NCI-H2081 treated with DMSO at 0.1 percent for 48 hours (cell line): ENCODE results near the gene HBG2.
"Not testable (repeated sequence)": the region's sequence is repeated elsewhere in the genome, so short reads cannot be mapped to it uniquely, and the experiment has no call there.

Experiments
- DNase-seq: peaks from one replicate; lab custom pipeline; 2025; lab: John Stamatoyannopoulos, UW

Gene HBG2

DNA sequence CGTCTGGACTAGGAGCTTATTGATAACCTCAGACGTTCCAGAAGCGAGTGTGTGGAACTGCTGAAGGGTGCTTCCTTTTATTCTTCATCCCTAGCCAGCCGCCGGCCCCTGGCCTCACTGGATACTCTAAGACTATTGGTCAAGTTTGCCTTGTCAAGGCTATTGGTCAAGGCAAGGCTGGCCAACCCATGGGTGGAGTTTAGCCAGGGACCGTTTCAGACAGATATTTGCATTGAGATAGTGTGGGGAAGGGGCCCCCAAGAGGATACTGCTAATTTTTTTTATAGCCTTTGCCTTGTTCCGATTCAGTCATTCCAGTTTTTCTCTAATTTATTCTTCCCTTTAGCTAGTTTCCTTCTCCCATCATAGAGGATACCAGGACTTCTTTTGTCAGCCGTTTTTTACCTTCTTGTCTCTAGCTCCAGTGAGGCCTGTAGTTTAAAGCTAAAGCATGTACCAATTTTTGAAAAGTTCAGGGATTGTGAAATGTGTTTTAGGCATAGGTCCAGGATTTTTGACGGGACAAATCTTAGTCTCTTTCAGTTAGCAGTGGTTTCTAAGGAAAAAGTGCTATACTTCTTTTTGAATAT lies 4.7 kb downstream of the HBG2 start, which contains the start of gene HBG1:
Gene HBG1 (minus strand): TSS at position 51 of the 590 bp plus-strand sequence. CDS start 53 bp downstream, outside the sequence.
- DNase-seq = not testable (repeated sequence)

DNA sequence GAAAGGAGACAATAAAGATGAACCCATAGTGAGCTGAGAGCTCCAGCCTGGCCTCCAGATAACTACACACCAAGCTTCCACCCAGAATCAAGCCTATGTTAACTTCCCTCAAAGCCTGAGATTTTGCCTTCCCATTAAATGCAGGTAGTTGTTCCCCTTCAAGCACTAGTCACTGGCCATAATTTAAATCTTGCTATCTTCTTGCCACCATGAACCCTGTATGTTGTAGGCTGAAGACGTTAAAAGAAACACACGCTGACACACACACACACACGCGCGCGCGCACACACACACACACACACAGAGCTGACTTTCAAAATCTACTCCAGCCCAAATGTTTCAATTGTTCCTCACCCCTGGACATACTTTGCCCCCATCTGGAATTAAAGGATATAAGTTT lies 6.1 kb downstream of the HBG2 start:
- DNase-seq = not testable (repeated sequence)

DNA sequence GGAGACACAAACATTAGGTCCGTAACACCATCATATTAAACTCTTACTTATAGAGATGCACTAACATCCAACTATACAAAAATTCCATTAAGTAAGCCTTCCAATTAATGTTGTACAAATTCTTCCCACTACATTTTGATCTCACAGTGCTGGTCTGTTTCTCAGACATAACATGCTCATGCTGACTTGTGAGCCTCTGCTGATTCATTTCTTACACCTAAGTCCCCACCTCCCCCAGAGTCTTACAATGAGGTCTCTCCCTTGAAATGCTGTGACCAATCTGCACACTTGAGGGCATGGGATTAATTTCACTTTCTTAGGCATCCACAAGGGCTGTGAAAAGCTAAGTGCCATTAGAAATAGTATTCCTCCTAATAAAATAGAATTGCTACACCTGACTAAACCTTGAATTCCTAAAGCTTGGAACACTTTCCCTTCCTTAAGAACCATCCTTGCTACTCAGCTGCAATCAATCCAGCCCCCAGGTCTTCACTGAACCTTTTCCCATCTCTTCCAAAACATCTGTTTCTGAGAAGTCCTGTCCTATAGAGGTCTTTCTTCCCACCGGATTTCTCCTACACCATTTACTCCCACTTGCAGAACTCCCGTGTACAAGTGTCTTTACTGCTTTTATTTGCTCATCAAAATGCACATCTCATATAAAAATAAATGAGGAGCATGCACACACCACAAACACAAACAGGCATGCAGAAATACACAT lies 6.9 kb downstream of the HBG2 start:
- DNase-seq = no peak

DNA sequence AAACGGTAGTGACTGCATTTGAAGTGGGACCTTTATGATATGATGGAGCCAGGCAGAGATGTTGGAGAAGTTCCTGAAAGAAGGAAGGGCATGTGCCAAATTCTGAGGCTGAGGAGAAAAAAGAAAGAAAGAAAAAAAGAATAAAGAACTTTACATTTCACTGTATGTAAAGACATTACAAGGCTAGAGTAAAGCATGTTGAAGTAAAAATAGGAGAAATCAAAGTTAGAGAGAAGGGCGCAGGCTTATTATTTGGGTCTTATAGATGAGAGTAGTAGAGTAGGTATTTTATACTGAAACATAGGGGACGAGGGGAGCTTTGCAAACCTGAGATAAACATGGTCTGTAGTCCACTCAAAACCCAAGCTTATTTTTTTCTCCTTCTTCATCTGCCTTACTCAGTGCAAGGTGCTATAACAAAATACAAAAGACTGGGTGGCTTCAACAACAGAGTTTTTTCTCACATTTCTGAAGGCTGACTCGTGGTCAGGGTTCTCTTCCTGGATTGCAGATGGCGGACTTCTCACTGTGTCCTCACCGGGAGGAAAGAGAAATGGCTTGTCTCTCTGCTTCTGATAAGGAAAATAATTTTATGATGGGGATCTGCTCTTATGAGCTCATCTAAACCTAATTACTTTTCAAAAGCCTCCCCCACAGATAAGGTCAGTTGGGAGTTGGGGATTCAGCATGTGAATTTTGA lies 7.7 kb downstream of the HBG2 start:
- DNase-seq = no peak

DNA sequence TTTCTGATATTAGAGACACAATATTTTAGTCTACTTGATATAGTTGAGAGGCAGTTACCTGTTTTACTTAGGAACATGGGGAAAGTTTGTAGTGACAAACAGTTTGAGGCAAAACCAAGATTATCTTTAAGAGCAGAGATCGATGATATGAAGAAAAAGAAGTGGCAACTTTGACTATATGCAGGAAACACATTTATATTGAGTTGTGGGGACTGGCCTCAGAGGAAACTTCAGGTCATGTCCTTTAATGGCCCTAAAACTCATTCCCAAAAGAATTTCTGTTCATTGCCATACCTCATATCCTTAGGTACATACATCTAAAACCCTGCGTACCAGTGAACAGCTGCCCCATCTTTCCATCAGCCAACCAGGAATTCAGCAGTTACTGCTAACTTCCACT lies 9.4 kb downstream of the HBG2 start:
- DNase-seq = no peak

DNA sequence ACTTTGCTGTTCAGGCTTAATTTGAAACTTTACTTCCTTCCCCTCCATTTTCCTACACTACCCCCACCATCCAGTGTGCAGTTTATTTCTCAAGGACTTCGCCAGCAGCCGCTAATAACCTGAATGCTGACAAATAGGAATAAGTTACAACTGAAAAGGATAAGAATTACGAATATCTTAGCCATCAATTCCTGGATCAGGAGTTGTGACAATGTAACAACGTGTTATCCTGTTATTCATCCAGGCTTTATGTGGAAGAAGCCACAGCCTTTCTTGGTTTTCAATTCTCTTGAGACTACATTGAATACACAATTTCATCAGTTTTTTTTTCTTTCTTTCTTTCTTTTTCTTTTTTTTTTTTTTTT lies 10.8 kb downstream of the HBG2 start:
- DNase-seq = no peak

DNA sequence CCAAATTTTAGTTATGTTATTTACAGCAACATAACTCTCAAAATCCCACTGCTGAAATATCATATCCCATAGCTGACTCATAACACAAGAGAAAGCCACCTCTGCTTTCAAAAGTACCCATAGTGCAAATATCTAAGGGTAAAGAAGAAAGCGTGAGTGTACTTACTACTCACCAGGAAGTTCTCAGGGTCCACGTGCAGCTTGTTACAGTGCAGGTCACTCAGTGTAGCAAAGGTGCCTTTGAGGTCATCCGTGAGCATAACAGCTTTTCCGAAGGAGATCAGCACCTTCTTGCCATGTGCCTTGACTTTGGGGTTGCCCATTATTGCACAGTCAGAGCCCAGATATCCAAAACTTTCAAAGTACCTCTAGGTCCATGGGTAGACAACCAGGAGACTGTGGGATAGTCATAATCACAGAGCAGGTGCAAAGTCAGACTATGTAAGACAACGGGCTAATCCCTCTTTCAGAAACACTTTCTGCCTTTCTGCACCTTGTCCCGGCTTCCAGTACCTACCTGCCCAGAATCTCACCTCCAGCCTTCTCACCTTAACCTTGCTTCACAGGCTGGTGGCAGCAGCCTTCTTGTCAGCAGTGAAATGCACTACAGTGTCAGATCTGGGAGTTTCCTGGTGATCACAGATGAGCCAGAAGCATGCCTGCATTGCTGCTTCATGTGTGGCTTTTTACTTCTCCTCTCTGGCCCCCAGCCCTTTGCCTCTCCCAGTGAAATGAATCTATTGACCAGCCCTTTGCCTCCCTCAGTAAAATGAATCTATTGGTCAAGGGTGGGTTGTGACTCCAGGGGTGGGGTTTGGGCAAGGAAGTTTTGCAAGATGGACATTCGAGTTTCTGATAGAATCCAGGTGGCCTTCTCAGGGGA lies 11.4 kb downstream of the HBG2 start:
- no peak for DNase-seq

DNA sequence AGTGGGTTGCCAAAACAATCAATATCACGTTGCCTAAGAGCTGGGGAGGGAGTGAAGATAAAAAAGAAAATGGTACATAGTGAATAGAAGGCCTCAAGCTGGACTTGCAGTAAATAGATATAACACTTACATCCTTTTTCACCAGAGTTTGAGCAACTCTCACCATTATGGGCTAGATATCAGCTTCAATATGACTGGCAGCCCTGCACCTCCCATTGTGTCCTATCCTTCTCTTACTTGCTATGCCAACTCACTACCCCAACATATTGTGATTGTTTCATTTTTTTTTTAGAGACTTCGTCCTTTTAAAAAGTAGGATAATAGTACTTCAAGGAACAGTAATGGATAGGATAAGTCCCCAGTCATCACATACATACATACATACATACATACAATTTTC lies 12.4 kb downstream of the HBG2 start:
- no peak for DNase-seq

DNA sequence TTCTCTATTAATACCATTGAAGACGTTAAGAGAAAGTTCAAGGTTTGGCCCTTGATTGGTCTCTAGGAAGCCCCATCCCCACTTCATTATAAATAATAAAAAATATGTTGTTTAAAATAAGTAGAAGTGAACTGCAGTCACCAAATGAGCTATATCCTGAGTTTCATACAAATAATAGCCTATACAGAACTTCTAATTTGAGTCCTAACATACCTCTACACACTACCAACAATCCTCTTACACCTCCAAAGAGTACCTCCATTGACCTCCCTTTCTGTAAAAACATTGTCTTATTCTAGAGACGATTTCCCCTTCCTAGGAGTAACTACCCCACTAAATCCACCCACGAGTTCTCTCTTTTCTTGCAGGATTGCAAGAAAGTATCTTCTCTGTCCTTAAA lies 13.1 kb downstream of the HBG2 start:
- no peak for DNase-seq

DNA sequence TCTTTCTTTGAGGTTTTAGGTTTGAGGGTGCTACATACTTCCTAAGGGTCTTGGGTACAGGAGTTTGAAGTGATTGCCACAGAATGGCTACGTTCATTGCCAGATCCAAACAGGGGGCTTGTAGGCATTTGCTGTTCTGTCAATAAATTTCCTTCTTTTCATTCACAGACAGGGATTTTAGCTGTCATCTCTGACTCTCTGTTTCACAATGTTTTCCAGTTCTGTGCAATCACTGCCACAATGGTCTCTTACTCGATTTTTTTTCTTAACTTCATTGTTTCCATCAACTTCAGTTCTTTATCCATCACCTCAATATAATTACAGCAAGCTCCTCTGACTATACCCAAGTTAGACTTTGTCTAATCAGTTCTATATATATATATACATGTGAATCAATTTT lies 14.1 kb downstream of the HBG2 start:
- DNase-seq = no peak

DNA sequence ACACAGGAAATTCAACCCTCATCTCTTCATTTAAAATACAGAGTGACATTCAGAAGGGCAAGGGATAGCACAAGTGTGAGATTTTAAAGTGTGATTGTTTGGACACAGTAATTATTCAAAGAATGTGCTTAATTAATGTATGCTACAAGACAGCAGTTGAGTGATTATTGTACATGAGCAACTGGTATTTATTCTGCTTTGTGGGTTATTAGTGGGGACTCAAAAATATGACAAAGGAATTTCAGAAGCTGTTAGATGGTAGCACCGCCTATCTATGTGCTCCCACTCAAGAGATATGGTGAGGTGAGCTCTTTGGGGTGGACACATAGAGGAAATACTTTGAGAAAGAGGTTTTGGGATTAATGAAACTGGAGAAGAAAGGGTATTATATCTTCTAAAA lies 14.5 kb downstream of the HBG2 start:
- DNase-seq = no peak

DNA sequence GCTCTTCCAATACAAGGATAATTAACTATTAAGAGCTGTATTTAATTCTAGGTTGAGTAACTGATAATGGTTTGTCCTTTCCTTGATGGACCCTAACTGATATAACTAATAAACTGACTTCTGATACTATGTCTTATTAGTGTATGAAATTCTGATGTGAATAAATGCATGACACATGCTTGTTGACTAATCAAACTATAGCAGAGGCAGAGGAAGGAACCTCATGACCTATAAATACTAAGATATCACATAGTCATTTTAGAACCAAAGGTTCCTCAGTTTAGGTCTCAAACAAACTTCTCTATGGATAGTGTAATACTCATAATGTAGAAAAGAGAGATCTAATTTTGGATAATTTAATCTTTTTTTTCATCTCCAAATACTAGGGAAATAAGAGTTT lies 15.5 kb downstream of the HBG2 start:
- DNase-seq = no peak

DNA sequence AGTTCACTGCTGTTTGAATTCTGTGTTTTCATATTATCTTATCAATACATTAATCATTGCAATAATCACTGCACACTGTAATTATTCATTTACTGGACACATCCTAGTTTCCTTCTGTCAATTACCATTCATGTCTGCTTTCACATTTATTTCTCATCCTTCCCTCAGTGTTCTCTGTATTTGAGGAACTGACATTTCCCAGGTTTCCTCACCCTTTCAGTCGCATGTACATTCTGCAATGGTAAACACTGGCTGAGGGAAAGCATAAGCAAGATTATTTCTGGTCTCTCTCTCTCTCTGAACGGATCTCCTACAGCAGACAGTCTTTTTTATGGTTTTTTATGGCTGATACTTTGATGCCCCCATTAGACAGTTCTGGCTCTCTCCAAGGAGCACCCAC lies 16.1 kb downstream of the HBG2 start:
- no peak for DNase-seq

DNA sequence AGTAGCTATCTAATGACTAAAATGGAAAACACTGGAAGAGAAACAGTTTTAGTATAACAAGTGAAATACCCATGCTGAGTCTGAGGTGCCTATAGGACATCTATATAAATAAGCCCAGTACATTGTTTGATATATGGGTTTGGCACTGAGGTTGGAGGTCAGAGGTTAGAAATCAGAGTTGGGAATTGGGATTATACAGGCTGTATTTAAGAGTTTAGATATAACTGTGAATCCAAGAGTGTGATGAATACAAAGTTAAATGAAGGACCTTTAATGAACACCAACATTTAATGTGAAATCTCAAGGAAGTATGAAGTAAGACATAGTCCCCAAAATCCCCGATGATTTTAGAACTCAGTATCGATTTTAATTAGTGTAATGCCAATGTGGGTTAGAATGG lies 17.2 kb downstream of the HBG2 start:
- DNase-seq = no peak

DNA sequence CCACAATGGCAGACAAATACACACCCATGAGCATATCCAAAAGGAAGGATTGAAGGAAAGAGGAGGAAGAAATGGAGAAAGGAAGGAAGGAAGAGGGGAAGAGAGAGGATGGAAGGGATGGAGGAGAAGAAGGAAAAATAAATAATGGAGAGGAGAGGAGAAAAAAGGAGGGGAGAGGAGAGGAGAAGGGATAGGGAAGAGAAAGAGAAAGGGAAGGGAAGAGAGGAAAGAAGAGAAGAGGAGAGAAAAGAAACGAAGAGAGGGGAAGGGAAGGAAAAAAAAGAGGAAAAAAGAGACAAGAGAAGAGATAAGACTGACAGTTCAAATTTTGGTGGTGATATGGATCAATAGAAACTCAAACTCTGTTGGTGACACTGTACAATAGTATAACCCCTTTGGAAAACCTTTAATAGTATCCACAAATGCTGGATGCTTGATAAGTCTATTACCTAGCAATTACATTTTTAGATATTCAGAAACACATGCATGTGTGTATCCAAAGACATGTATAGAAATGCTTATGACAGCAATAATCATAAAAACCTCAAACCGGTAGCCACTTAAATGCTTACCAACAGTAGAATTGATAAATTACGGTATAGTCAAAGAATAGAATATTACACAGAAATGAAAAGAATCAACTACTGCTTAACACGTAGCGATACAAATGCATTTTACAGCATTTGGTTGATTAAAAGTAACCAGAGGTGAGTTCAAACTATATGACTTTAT lies 19.1 kb downstream of the HBG2 start:
- DNase-seq = no peak

DNA sequence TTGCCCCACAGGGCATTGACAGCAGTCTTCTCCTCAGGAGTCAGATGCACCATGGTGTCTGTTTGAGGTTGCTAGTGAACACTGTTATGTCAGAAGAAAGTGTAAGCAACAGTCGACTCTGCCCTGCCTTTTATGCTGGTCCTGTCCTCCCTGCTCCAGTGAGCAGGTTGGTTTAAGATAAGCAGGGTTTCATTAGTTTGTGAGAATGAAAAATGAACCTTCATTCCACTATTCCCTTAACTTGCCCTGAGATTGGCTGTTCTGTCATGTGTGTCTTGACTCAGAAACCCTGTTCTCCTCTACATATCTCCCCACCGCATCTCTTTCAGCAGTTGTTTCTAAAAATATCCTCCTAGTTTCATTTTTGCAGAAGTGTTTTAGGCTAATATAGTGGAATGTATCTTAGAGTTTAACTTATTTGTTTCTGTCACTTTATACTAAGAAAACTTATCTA lies 20.2 kb downstream of the HBG2 start, which contains the start of gene HBD:
Gene HBD (minus strand): TSS at position 103 of the 454 bp plus-strand sequence. CDS start 50 bp downstream, at position 53.
- DNase-seq = no peak

DNA sequence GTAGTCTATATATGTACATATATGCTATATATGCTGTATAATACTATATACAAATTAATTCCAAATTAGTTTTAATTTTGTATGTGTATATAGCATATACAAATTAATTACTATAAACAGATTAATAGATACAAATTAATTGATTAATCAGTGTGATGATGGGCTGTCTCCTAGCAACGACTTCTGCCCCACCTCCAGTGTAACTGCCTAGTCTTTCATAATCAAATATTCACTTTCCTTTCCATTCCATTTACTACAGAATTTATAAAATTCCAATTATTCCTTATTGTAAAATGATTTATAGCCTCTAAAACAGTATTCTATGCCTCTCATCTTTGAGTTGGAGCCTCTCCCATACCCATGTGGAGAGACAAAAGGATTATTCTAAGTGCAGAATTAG lies 21.3 kb downstream of the HBG2 start:
- DNase-seq = no peak

DNA sequence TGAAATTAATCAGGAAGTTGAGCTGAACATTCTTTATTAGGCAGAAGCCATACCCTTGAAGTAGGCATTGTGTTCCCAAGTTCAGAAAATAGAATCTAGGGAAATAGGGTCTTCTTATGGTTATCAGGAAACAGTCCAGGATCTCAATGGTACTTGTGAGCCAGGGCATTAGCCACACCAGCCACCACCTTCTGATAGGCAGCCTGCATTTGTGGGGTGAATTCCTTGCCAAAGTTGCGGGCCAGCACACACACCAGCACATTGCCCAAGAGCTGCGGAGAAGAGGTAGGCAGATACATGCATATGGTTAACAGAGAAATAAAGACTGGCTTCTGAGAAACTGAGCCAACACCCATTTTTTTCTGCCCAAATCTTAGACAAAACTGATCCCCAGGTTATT lies 21.8 kb downstream of the HBG2 start:
- DNase-seq = no peak

DNA sequence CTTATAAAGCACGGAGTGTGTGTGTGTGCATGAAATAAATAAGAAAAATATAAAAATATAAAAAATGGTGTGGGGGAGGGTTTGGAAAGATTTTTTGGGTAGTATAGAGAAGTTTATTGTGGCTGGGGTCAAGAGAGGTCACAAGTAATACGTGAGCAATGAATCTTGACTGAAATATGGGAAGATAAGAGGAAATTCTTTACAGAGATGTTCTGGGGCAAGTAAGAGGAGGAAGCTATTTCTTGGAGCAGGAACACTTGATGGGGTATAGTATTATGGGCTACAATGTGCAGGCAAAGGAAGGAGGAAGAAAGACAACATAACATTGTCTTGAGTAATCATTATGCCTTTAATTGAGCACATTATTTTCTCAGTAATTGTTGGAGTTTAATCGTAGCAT lies 22.4 kb downstream of the HBG2 start:
- no peak for DNase-seq

DNA sequence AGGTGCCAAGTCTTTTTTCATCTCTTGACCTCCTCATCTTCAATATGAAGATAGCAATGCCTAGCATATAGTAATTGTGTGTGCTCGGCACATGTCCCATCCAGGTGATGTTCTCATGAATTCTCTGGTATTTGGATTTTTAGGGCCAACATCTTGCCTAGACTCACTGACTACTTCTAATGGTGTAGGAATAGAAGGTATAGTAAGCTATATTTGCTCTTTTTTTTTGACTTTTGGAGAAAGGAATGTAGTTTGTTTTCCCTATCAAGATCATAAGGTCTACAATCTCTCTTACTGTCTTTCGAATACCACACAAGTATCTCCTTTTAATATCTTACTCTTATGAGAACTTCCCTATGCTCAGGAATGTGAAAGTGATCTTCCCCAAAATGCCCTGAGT lies 23.5 kb downstream of the HBG2 start:
- DNase-seq = no peak

DNA sequence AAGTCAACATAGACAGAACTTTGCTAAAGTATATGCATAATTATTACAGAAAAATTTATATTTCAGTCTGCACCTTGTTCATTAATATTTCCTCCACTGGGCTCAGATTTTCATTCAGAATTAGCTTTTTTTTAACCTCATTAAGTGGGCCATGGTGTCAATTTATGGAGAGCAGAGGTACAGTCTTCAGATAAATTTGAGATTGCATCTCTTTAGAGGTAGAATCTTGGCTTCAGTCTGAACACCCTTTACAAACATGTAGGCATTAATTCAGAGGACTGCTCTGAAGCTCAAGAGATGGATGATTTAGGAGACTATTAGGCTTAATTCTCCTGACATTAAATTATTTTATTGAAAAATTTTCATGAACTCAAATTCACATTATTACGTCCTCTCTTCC lies 24.3 kb downstream of the HBG2 start:
- DNase-seq = no peak

DNA sequence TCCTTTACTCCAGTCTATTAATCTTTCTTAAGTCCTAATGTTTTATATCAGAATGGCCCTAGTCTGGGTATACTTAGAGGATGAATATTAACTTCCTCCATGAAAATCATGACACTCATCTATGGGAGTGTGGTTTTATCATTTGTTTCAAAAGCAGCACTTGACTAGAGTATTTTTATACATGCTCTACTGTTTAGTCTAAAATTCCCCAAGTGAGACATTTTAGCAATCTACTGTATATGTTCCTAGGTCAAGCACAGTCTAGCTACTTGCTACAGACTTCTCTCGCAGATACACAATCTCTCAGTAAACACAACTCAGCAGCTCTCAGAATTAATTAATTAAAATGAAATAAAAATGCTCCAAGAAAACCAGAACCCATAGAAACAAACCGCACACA lies 24.8 kb downstream of the HBG2 start:
- no peak for DNase-seq
